CD14-positive monocyte (primary cell): Measurements from ENCODE around the gene FKBP5. TPM values are rescaled to one million over a fixed set of nuclear protein-coding genes. Genes with fewer than 3 reads are reported as not detected.
A peak's percentile ranks its signal among the peaks of the same experiment; 100 is the strongest.

Source experiments
- DNase-seq, 3 donors: peaks; one replicate each; pipeline ENCODE4 v3.0.0-alpha.2; 2011 to 2022
- H2AFZ ChIP-seq: 2 replicates; pipeline ENCODE4 v1.6.0; 2012; ENCODE audit warnings: mild to moderate bottlenecking, low read depth, low read length, inconsistent platforms; ENCODE audit not compliant: insufficient read depth, poor library complexity, severe bottlenecking
- H3K27ac ChIP-seq, 2 donors: 1 replicate in 1 of 2; 2 replicates in 1 of 2; pipeline ENCODE4 v1.5.1; 2012 to 2013; ENCODE audit warnings: low read length in 2 of 2, control low read depth in 1 of 2, inconsistent platforms in 1 of 2, low read depth in 1 of 2, mild to moderate bottlenecking in 1 of 2
- H3K27me3 ChIP-seq, 2 donors: one replicate each; pipeline versions ENCODE4 v1.6.0 to v1.6.1; 2011 to 2013; ENCODE audit warnings: low read length in 2 of 2; ENCODE audit not compliant: control insufficient read depth in 2 of 2, insufficient read depth in 2 of 2
- H3K36me3 ChIP-seq, 2 donors: replicated peaks in 1 of 2; 1 replicate in 1 of 2; 2 replicates in 1 of 2; pipeline versions ENCODE4 v1.5.1 to v1.6.1; 2012 to 2013; ENCODE audit warnings: low read length in 2 of 2, control low read depth in 1 of 2, inconsistent platforms in 1 of 2, mild to moderate bottlenecking in 1 of 2; ENCODE audit not compliant: insufficient read depth in 2 of 2, control insufficient read depth in 1 of 2
- H3K4me1 ChIP-seq, 2 donors: 1 replicate in 1 of 2; 2 replicates in 1 of 2; pipeline versions ENCODE4 v1.5.1 to v1.6.1; 2012 to 2013; ENCODE audit warnings: low read length in 2 of 2, control low read depth in 1 of 2, inconsistent platforms in 1 of 2, mild to moderate bottlenecking in 1 of 2, moderate library complexity in 1 of 2; ENCODE audit not compliant: insufficient read depth in 2 of 2, control insufficient read depth in 1 of 2
- H3K4me2 ChIP-seq: replicated peaks from 2 replicates; pipeline ENCODE3; 2012; ENCODE audit warnings: low read length, moderate library complexity, mild to moderate bottlenecking; ENCODE audit not compliant: poor library complexity, severe bottlenecking; ENCODE audit errors: extremely low read depth
- H3K4me3 ChIP-seq, 3 experiments: fragments of 200-600 bp in 1 of 3; sonication (generic) in 1 of 3; replicated peaks in 1 of 3; 1 replicate in 2 of 3; 2 replicates in 1 of 3; pipeline ENCODE4 v1.5.1; 2011 to 2013; ENCODE audit warnings: low read length in 3 of 3, mild to moderate bottlenecking in 3 of 3, control low read depth in 2 of 3, low read depth in 2 of 3, inconsistent platforms in 1 of 3, moderate library complexity in 1 of 3
- H3K79me2 ChIP-seq: 2 replicates; pipeline ENCODE4 v1.6.0; 2012; ENCODE audit warnings: mild to moderate bottlenecking, control low read depth, inconsistent platforms, low read length, moderate library complexity; ENCODE audit not compliant: insufficient read depth
- H3K9ac ChIP-seq: 2 replicates; pipeline ENCODE4 v1.6.0; 2017; ENCODE audit warnings: low read length, mild to moderate bottlenecking; ENCODE audit not compliant: insufficient read depth, poor library complexity, severe bottlenecking
- H3K9me3 ChIP-seq, 2 donors: replicated peaks in 1 of 2; 1 replicate in 1 of 2; 2 replicates in 1 of 2; pipeline versions ENCODE4 v1.5.1 to v1.6.1; 2012 to 2013; ENCODE audit warnings: low read length in 2 of 2, control low read depth in 1 of 2; ENCODE audit not compliant: control insufficient read depth in 1 of 2, insufficient read depth in 1 of 2
- H4K20me1 ChIP-seq: 2 replicates; pipeline ENCODE4 v1.6.0; 2012; ENCODE audit warnings: mild to moderate bottlenecking, low read length, control low read depth, moderate library complexity; ENCODE audit not compliant: insufficient read depth
- H3K27ac Mint-ChIP-seq, 7 donors: one replicate each; pipeline ENCODE4 v1.8.0; 2020; ENCODE audit warnings: mild to moderate bottlenecking in 7 of 7, mixed read lengths in 7 of 7, moderate library complexity in 6 of 7, inconsistent platforms in 2 of 7
- H3K27me3 Mint-ChIP-seq, 3 donors: one replicate each; pipeline ENCODE4 v1.8.0; 2021 to 2022; ENCODE audit warnings: low read depth in 3 of 3, mild to moderate bottlenecking in 3 of 3, mixed read lengths in 3 of 3, moderate library complexity in 3 of 3, inconsistent platforms in 1 of 3
- H3K36me3 Mint-ChIP-seq, 2 donors: one replicate each; pipeline ENCODE4 v1.8.0; 2020; ENCODE audit warnings: mixed read lengths in 2 of 2, inconsistent platforms in 1 of 2, mild to moderate bottlenecking in 1 of 2
- H3K4me1 Mint-ChIP-seq: one replicate; pipeline ENCODE4 v1.8.0; 2020; ENCODE audit warnings: mild to moderate bottlenecking, mixed read lengths
- H3K4me3 Mint-ChIP-seq, 2 donors: one replicate each; pipeline ENCODE4 v1.8.0; 2020; ENCODE audit warnings: mild to moderate bottlenecking in 2 of 2, mixed read lengths in 2 of 2, moderate library complexity in 1 of 2
- H3K9me3 Mint-ChIP-seq, 7 donors: one replicate each; pipeline ENCODE4 v1.8.0; 2020 to 2022; ENCODE audit warnings: mixed read lengths in 7 of 7, mild to moderate bottlenecking in 6 of 7, moderate library complexity in 6 of 7, inconsistent platforms in 2 of 7
- CTCF ChIP-seq: fragments of 200-600 bp; IDR thresholded peaks from one replicate; pipeline ENCODE4 v1.8.0; 2022; ENCODE audit warnings: antibody characterized with exemption, mild to moderate bottlenecking
- WGBS: methylation state at CpG from one replicate; pipeline ENCODE4 v1.1.5; 2013; ENCODE audit warnings: missing lambda C conversion rate; ENCODE audit not compliant: insufficient coverage; 5-methylcytosine and 5-hydroxymethylcytosine counted together
- intact Hi-C, 2 donors: fragments of 100-400 bp; cut with micrococcal nuclease; formaldehyde crosslinking; loops; one replicate each; pipeline versions ENCODE4 v1.15.0 to v1.15.1; 2023
- polyA plus RNA-seq, 3 donors: library from polyadenylated mRNA; depleted of rRNA in 1 of 3; unstranded in 2 of 3; stranded (reverse) in 1 of 3; fragments of 300-500 nt in 2 of 3; fragments of >200 nt in 1 of 3; fragmentation: Illumina TruSeq in 2 of 3; gene quantifications; 1 replicate in 2 of 3; 2 replicates in 1 of 3; pipeline ENCODE4 v1.2.3, GENCODE V29; 2012 to 2021

The FKBP5 gene
- polyA plus RNA-seq, 3 donors: 20.2 to 58.5 (median 56.9) TPM

GRCh38 chr6:35635601-35636597 lies 52.8 kb downstream of the FKBP5 start:
- no peak overlapping the region for H3K4me3 Mint-ChIP-seq
- no peak overlapping the region for H3K4me3 ChIP-seq
- peak overlapping the region in 1 of 2 donors; percentile 34 for H3K27ac ChIP-seq
- no peaks in the 10 kb centered on the region for H3K4me1 Mint-ChIP-seq
- intact Hi-C loops: no loop called here
- H2AFZ ChIP-seq: no peak overlapping the region
- H3K9ac ChIP-seq: no peak overlapping the region
- DNase-seq: no peak
- no peaks in the 10 kb centered on the region for H3K4me1 ChIP-seq
- no peaks in the 10 kb centered on the region for H3K9me3 Mint-ChIP-seq
- H3K79me2 ChIP-seq: peaks cover 23% of the 10 kb centered on the region
- no peaks in the 10 kb centered on the region for H3K9me3 ChIP-seq
- WGBS: 100% methylated on average over 1 of the region's 4 CpGs
- H4K20me1 ChIP-seq: peaks cover 66% of the 10 kb centered on the region
- H3K4me2 ChIP-seq: no peak overlapping the region
- TF ChIP-seq CTCF: no peak
- H3K36me3 Mint-ChIP-seq: peaks cover 57 to 72% of the 10 kb centered on the region in 2 donors
- no peaks in the 10 kb centered on the region for H3K27me3 Mint-ChIP-seq
- no peaks in the 10 kb centered on the region for H3K27me3 ChIP-seq
- peak overlapping the region in 1 of 7 donors; percentile 21 for H3K27ac Mint-ChIP-seq
- peaks cover 74 to 99% of the 10 kb centered on the region in 2 donors for H3K36me3 ChIP-seq

- no peak overlapping the region for H3K9ac ChIP-seq
- no peaks in the 10 kb centered on the region for H3K9me3 ChIP-seq
- Mint-ChIP-seq H3K27me3 (no peaks in the 10 kb centered on the region), H3K27ac (peak overlapping the region in 2 of 7 donors; percentile 5 to 10), H3K4me1 (peaks cover 8% of the 10 kb centered on the region), H3K36me3 (peaks cover 56 to 73% of the 10 kb centered on the region in 2 donors), H3K9me3 (peaks cover 0 to 2% (median 0%) of the 10 kb centered on the region in 7 donors), H3K4me3 (no peak overlapping the region)
- H3K4me1 ChIP-seq: no peaks in the 10 kb centered on the region
- H3K4me3 ChIP-seq: no peak overlapping the region
- H3K27me3 ChIP-seq: no peaks in the 10 kb centered on the region
- H3K79me2 ChIP-seq: peaks cover 37% of the 10 kb centered on the region
- no peak overlapping the region for H2AFZ ChIP-seq
- H3K36me3 ChIP-seq: peaks cover 65 to 99% of the 10 kb centered on the region in 2 donors
- H3K27ac ChIP-seq: peak overlapping the region in 1 of 2 donors; percentile 47
- no CpG with 5 or more reads among the region's 2 CpGs for WGBS
- H3K4me2 ChIP-seq: no peak overlapping the region
- H4K20me1 ChIP-seq: peaks cover 65% of the 10 kb centered on the region
- intact Hi-C loops: no loop called here
- no peak for DNase-seq
- no peak for TF ChIP-seq CTCF
These were observed 54.4 kb downstream of the FKBP5 start for GRCh38 chr6:35634316-35634715.
